ENCODE data around the gene TXNDC8. TPM values are rescaled to one million over a fixed set of nuclear protein-coding genes. Genes with fewer than 3 reads are reported as not detected.

TXNDC8 gene
- total RNA-seq, 4 donors from 2014 or later: not detected

DNA sequence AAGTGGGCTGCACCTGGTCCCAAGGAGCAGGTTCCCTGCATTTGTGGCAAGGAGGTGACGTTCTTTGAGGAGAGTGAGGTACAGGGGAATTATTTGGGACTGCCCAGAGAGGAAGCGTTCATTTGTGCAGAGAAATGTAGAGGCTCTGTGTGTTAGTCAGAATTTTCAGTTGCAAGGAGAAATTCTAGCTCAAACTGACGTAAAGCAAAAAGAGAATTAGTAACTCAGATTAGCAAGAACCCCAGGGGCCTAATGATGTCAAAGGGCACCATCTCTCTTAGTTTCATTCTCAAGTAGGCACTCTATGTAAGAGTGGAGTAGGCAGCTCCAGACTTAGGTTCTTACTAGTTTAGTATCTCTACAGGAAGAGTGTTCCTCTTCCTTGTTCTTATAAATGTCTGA is 79.0 kb downstream of the TXNDC8 start:
- Histone ChIP-seq H3K27me3 (no peaks in the 10 kb centered on the region), H3K4me1 (peaks cover 0 to 25% (median 8%) of the 10 kb centered on the region in 4 donors), H3K27ac (peak overlapping the region in 2 of 4 donors; percentile 39 to 64), H3K4me3 (no peak overlapping the region), H3K36me3 (no peaks in the 10 kb centered on the region), H3K9me3 (no peaks in the 10 kb centered on the region)
- TF ChIP-seq, protein P1, sequence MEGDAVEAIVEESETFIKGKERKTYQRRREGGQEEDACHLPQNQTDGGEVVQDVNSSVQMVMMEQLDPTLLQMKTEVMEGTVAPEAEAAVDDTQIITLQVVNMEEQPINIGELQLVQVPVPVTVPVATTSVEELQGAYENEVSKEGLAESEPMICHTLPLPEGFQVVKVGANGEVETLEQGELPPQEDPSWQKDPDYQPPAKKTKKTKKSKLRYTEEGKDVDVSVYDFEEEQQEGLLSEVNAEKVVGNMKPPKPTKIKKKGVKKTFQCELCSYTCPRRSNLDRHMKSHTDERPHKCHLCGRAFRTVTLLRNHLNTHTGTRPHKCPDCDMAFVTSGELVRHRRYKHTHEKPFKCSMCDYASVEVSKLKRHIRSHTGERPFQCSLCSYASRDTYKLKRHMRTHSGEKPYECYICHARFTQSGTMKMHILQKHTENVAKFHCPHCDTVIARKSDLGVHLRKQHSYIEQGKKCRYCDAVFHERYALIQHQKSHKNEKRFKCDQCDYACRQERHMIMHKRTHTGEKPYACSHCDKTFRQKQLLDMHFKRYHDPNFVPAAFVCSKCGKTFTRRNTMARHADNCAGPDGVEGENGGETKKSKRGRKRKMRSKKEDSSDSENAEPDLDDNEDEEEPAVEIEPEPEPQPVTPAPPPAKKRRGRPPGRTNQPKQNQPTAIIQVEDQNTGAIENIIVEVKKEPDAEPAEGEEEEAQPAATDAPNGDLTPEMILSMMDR (IDR thresholded peaks at IDR 0.05): no peak
- no peak for TF ChIP-seq POLR2A (IDR thresholded peaks at IDR 0.05)
- DNase-seq: no peak

DNA sequence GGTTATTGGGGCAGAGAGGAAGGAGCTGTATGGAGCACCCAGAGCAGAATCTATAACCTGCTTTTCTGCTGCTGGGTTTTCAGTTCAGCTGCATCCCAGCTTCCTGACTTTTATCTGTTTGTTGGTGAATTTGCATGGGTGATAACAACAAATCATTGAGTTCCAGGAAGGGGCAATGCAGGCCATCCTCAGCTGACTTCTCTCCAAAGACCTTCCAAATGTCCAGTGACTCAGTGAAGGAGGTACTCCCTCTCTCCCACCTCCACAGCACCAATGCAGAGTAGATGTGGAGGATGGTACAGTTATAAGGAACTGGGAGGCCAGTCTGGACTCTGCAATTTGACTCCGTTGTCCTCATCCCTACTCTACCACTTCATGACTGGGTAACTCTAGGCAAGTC is 79.7 kb downstream of the TXNDC8 start:
- H3K27ac ChIP-seq: peak overlapping the region; percentile 86 to 98 (median 92)
- DNase-seq: no peak
- no peaks in the 10 kb centered on the region for H3K27me3 ChIP-seq
- peaks cover 0 to 25% (median 8%) of the 10 kb centered on the region in 4 donors for H3K4me1 ChIP-seq
- H3K4me3 ChIP-seq: no peak overlapping the region
- H3K9me3 ChIP-seq: no peaks in the 10 kb centered on the region
- TF ChIP-seq, protein P1 (IDR thresholded peaks at IDR 0.05): no peak
- TF ChIP-seq POLR2A (IDR thresholded peaks at IDR 0.05): no peak
- no peaks in the 10 kb centered on the region for H3K36me3 ChIP-seq

DNA sequence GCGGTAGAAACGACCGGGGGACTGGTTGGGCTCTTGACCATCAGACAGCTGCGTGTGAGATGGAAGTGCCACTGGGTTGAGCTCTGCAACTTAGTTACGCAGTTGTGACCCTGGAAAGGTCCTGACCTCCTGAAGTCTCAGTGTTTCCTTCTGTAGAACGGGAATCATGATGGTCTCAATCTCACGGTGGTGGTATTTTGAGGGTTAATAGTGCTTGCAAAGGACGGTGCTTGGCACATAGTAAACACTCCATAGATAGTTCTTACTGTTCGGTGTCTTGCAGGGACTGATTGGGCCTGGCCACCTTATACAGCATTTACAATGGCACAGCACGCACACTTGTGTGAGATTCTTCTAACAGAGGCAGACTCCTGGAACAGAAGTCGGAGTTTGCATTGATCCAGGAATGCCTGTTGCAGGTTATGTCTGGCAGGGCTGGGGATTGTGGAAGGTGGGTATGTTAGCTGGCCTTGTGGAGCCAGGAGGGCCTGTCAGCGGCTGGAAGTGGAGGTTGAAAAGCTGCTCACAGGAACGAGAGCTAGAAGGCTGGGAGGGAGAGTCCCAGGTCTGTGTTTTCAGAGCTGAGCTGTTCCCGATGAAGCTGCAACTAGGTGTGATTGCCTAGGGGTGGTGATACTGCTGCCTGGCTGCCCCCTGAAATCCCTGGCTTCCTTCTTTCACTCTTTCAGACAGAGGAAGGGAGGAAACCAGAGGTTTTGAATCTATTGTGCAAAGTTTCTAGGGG is 80.4 kb downstream of the TXNDC8 start:
- peak overlapping the region; percentile 68 to 98 (median 80) for H3K4me3 ChIP-seq
- H3K9me3 ChIP-seq: no peaks in the 10 kb centered on the region
- H3K27me3 ChIP-seq: no peaks in the 10 kb centered on the region
- DNase-seq: peak in 2 of 3 donors; percentile 51 to 57
- TF ChIP-seq, protein P1 (IDR thresholded peaks at IDR 0.05): no peak
- no peak for TF ChIP-seq POLR2A (IDR thresholded peaks at IDR 0.05)
- H3K4me1 ChIP-seq: peaks cover 0 to 25% (median 8%) of the 10 kb centered on the region in 4 donors
- H3K36me3 ChIP-seq: no peaks in the 10 kb centered on the region
- peak overlapping the region; percentile 86 to 98 (median 92) for H3K27ac ChIP-seq

DNA sequence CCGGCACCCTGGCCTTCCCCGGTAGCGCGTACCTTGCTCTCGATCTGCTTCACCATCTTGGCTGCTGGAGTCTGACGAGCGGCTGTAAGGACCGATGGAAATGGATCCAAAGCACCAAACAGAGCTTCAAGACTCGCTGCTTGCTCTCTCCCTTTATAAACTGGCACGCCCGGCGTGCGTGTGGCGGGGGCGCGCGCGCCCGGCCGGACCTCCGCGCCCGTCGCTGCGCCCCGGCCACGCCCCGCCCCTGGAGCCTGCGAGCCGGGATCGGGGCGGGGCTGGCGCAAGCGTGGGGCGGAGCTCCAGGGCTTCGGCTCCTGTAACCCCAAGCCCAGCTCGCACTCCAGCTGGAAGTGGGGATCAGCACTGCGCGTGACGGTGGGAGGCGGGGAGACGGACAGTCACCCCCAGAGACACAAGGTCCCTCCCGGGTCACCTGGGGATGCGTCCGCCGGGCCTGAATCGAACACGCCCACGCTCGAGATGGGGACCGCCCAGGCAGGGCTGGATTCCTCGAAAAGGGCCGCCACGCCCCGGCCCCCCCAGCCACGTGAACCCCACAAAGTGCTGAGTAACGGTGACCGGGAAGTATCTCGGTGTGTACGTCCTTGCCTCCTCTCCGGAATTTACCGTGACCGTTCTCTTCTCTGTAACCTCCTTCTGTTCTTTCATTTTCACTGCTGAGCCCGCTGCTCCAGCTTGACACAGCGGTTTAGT is 81.1 kb downstream of the TXNDC8 start, which contains the start of gene TXN:
TXN (minus strand) TSS at position 128 of the 717 bp plus-strand sequence; CDS start at position 56, 72 bp downstream.
- peak within 1 kb of the TSS; percentile 68 to 98 (median 80) for H3K4me3 ChIP-seq
- peak; percentile 85 to 97 (median 96) for DNase-seq
- no peaks in the 10 kb centered on the region for H3K27me3 ChIP-seq
- peaks cover 0 to 30% (median 8%) of the 10 kb centered on the region in 4 donors for H3K4me1 ChIP-seq
- no peaks in the 10 kb centered on the region for H3K36me3 ChIP-seq
- peak; percentile 88 to 96 for TF ChIP-seq POLR2A (IDR thresholded peaks at IDR 0.05)
- TF ChIP-seq, protein P1 (IDR thresholded peaks at IDR 0.05): no peak
- H3K9me3 ChIP-seq: no peaks in the 10 kb centered on the region
- peak within 1 kb of the TSS; percentile 86 to 98 (median 92) for H3K27ac ChIP-seq

DNA sequence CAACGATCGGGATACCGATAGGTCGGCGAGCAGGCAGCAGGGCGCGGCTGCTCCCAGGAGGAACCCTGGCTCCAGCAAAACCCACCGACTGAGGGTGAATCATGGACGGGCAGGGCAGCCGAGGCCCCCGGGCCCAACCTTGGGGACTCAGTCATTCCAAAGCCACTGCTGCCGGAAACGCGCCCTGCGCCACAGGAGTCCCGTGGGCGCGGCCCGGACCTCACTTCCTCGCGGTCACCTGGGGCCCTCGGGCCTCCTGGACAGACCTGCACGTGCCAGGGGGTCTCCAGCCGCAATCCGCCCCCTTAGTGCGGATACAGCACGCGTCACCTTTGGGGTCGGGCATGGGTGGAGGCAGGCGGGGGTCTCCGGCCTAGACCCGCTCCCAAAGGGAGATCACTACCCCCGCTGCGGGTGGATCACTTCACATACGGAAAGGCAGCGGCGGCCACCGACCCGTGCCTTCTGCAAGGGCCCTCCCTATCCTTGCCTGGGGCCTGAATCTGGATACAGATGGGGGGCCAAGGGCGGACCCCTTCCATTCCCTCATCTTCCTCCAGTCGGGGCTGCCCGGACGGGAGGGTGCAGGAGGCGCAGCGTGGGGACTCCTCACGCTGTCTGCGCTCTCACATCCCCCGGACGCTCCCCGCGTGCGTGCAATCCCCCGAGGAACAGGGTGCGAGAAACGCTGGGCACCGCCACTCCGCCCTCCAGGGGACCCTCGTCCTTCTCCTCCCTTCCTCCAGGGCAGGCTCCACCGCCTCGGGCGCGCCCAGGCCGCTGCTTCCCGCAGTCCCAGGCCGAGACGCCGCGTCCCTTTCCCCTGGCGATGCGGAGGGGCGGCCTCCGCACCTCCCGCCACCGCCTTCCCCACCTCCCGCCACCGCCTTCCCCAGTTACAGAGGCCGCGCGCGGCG is 81.9 kb downstream of the TXNDC8 start:
- Histone ChIP-seq H3K4me1 (peaks cover 0 to 30% (median 8%) of the 10 kb centered on the region in 4 donors), H3K9me3 (no peaks in the 10 kb centered on the region), H3K27me3 (no peaks in the 10 kb centered on the region), H3K27ac (peak overlapping the region; percentile 86 to 98 (median 92)), H3K36me3 (peaks cover 0 to 2% (median 0%) of the 10 kb centered on the region in 3 donors), H3K4me3 (peak overlapping the region; percentile 68 to 98 (median 80))
- peak; percentile 63 to 86 (median 84) for DNase-seq
- TF ChIP-seq, protein P1 (IDR thresholded peaks at IDR 0.05): no peak
- TF ChIP-seq POLR2A (IDR thresholded peaks at IDR 0.05): peak; percentile 40 to 54
